GM23338 (cell line): ENCODE measurements around the gene ADAM10. TPM values are rescaled to one million over a fixed set of nuclear protein-coding genes. Genes with fewer than 3 reads are reported as not detected.

Experiments used
- ATAC-seq: fragments of 200-7000 bp; cut with Tn5 transposase; 3 replicates; pipeline ENCODE4 v1.9.1; 2020
- DNase-seq: peaks from one replicate; pipeline ENCODE4 v3.0.0-alpha.2; 2015; ENCODE audit warnings: low spot score
- H2AFZ ChIP-seq: fragments of 200-600 bp; sonication (generic); 2 replicates; pipeline ENCODE4 v1.8.0; 2016; ENCODE audit warnings: antibody characterized with exemption, mild to moderate bottlenecking, moderate library complexity
- H3F3A ChIP-seq: fragments of 200-600 bp; sonication (generic); replicated peaks from 2 replicates; pipeline ENCODE4 v1.8.0; 2017; ENCODE audit warnings: antibody characterized with exemption, mixed run types, low read depth
- H3K27ac ChIP-seq: fragments of 200-600 bp; sonication (generic); 2 replicates; pipeline ENCODE4 v1.6.1; 2016; ENCODE audit warnings: low read depth
- H3K27me3 ChIP-seq: fragments of 200-600 bp; sonication (generic); 2 replicates; pipeline ENCODE4 v1.8.0; 2016; ENCODE audit warnings: mild to moderate bottlenecking, mixed run types, moderate library complexity; ENCODE audit not compliant: insufficient read depth
- H3K36me3 ChIP-seq: fragments of 200-600 bp; sonication (generic); 2 replicates; pipeline ENCODE4 v1.8.0; 2016; ENCODE audit warnings: mild to moderate bottlenecking; ENCODE audit not compliant: insufficient read depth
- H3K4me1 ChIP-seq: fragments of 200-600 bp; sonication (generic); 2 replicates; pipeline ENCODE4 v1.8.0; 2016; ENCODE audit warnings: mild to moderate bottlenecking, moderate library complexity; ENCODE audit not compliant: insufficient read depth
- H3K4me2 ChIP-seq: fragments of 200-600 bp; sonication (generic); 2 replicates; pipeline ENCODE4 v1.7.1; 2017; ENCODE audit warnings: mixed run types
- H3K4me3 ChIP-seq: fragments of 200-600 bp; sonication (generic); 2 replicates; pipeline ENCODE4 v1.6.1; 2016; ENCODE audit warnings: mixed run types
- H3K79me2 ChIP-seq: fragments of 200-600 bp; sonication (generic); replicated peaks from 2 replicates; pipeline ENCODE4 v1.8.0; 2017; ENCODE audit warnings: mild to moderate bottlenecking; ENCODE audit not compliant: insufficient read depth
- H3K9me2 ChIP-seq: fragments of 200-600 bp; sonication (generic); 2 replicates; pipeline ENCODE4 v1.8.0; 2017; ENCODE audit not compliant: insufficient read depth
- H4K20me1 ChIP-seq: fragments of 200-600 bp; sonication (generic); replicated peaks from 2 replicates; pipeline ENCODE4 v1.8.0; 2017; ENCODE audit warnings: mild to moderate bottlenecking; ENCODE audit not compliant: insufficient read depth
- H3K27ac Mint-ChIP-seq: 2 replicates; pipeline ENCODE4 v1.8.0; 2020; ENCODE audit warnings: inconsistent platforms, mild to moderate bottlenecking, moderate library complexity, mixed read lengths
- H3K27me3 Mint-ChIP-seq: 3 replicates; pipeline ENCODE4 v1.8.0; 2022; ENCODE audit warnings: low read depth, mild to moderate bottlenecking, moderate library complexity, mixed read lengths, inconsistent platforms; ENCODE audit not compliant: insufficient read depth, poor library complexity
- H3K36me3 Mint-ChIP-seq: 3 replicates; pipeline ENCODE4 v1.8.0; 2021; ENCODE audit warnings: low read depth, mild to moderate bottlenecking, inconsistent platforms, moderate library complexity, mixed read lengths
- H3K4me1 Mint-ChIP-seq: 3 replicates; pipeline ENCODE4 v1.8.0; 2020; ENCODE audit warnings: mild to moderate bottlenecking, inconsistent platforms, mixed read lengths
- H3K4me3 Mint-ChIP-seq: 3 replicates; pipeline ENCODE4 v1.8.0; 2021; ENCODE audit warnings: moderate library complexity, mild to moderate bottlenecking, inconsistent platforms, mixed read lengths
- H3K9me3 Mint-ChIP-seq: 3 replicates; pipeline ENCODE4 v1.8.0; 2020; ENCODE audit warnings: moderate library complexity, mild to moderate bottlenecking, inconsistent platforms, mixed read lengths
- CREB1 ChIP-seq: fragments of 250-450 bp; sonication (Bioruptor Pico); IDR thresholded peaks from 2 replicates; pipeline ENCODE4 v1.5.0; 2020; ENCODE audit warnings: low read depth, mild to moderate bottlenecking, moderate library complexity
- CTCF ChIP-seq, 2 experiments: fragments of 200-600 bp in 1 of 2; sonication (generic) in 1 of 2; conservative IDR thresholded peaks; 2 replicates each; pipeline versions ENCODE4 v1.5.1 to v1.6.1; 2016 to 2017; ENCODE audit warnings: antibody characterized with exemption in 2 of 2, low read depth in 2 of 2, mild to moderate bottlenecking in 2 of 2, moderate library complexity in 1 of 2
- ETS1 ChIP-seq: IDR thresholded peaks from 2 replicates; pipeline ENCODE4 v1.6.1; 2016; ENCODE audit warnings: antibody characterized with exemption
- EZH2 ChIP-seq: fragments of 200-600 bp; sonication (generic); IDR thresholded peaks from one replicate; pipeline ENCODE4 v1.8.0; 2017; ENCODE audit warnings: antibody characterized with exemption, mild to moderate bottlenecking, low read depth; ENCODE audit not compliant: unreplicated experiment
- EZH2phosphoT487 ChIP-seq: fragments of 200-600 bp; sonication (generic); IDR thresholded peaks from one replicate; pipeline ENCODE4 v1.8.1; 2018; ENCODE audit warnings: antibody characterized with exemption; ENCODE audit not compliant: unreplicated experiment
- JUNB ChIP-seq: IDR thresholded peaks from one replicate; pipeline ENCODE4 v1.6.1; 2016; ENCODE audit warnings: antibody characterized with exemption; ENCODE audit not compliant: unreplicated experiment
- NANOG ChIP-seq: IDR thresholded peaks from 2 replicates; pipeline ENCODE4 v1.6.1; 2016; ENCODE audit warnings: antibody characterized with exemption, borderline replicate concordance
- POLR2AphosphoS5 ChIP-seq: IDR thresholded peaks from 2 replicates; pipeline ENCODE4 v1.6.1; 2016; ENCODE audit warnings: antibody characterized with exemption, low read depth
- REST ChIP-seq: IDR thresholded peaks from one replicate; pipeline ENCODE4 v1.6.1; 2018; ENCODE audit warnings: antibody characterized with exemption; ENCODE audit not compliant: unreplicated experiment
- STAT1 ChIP-seq: IDR thresholded peaks from one replicate; pipeline ENCODE4 v1.6.1; 2016; ENCODE audit warnings: antibody characterized with exemption; ENCODE audit not compliant: unreplicated experiment
- ZNF114 ChIP-seq: fragments of 250-450 bp; sonication (Bioruptor Pico); IDR thresholded peaks from 2 replicates; pipeline ENCODE4 v1.5.0; 2020; ENCODE audit warnings: mild to moderate bottlenecking, moderate library complexity
- ZNF331 ChIP-seq: fragments of 250-450 bp; sonication (Bioruptor Pico); IDR thresholded peaks from 2 replicates; pipeline ENCODE4 v1.5.0; 2020; ENCODE audit warnings: low read depth, mild to moderate bottlenecking, moderate library complexity
- ZNF462 ChIP-seq: fragments of 250-450 bp; sonication (Bioruptor Pico); IDR thresholded peaks from 2 replicates; pipeline ENCODE4 v1.5.0; 2020; ENCODE audit warnings: mild to moderate bottlenecking, moderate library complexity
- polyA plus RNA-seq: library from polyadenylated mRNA; unstranded; fragments of >200 nt; fragmentation: Nextera tagmentation; extraction: Ambion mirVana; gene quantifications from 2 replicates; pipeline ENCODE4 v1.2.1, GENCODE V29; 2016
- total RNA-seq: library from RNA; depleted of rRNA; stranded (reverse); fragments of >200 nt; shearing (Covaris generic); gene quantifications from 2 replicates; pipeline ENCODE4 v1.2.3, GENCODE V29; 2014

The ADAM10 gene
- total and polyA plus RNA-seq, 2 experiments from 2014 or later = 25.0 to 114 TPM

GRCh38 chr15:58564981-58565380, 184.5 kb downstream of the ADAM10 start:
- TF ChIP-seq STAT1 = no peak
- TF ChIP-seq CREB1 (CRISPR knock-in tag) = no peak
- TF ChIP-seq ETS1 = no peak
- no peak for TF ChIP-seq ZNF462 (CRISPR knock-in tag)
- no peak for TF ChIP-seq POLR2AphosphoS5
- TF ChIP-seq ZNF331 (CRISPR knock-in tag) = no peak
- TF ChIP-seq ZNF114 = no peak
- no peak for TF ChIP-seq REST
- no peak for TF ChIP-seq EZH2
- no peak for TF ChIP-seq JUNB
- no peak for TF ChIP-seq NANOG
- TF ChIP-seq CTCF (conservative IDR thresholded peaks at IDR 0.05; ENCODE audit: low read depth in 2 of 2) = no peak
- no peak for TF ChIP-seq EZH2phosphoT487

More at GRCh38 chr15:58564981-58565380, 184.5 kb downstream of the ADAM10 start:
- Histone ChIP-seq H3K27ac (no peak overlapping the region), H3K4me1 (peaks cover 5% of the 10 kb centered on the region; the same call in 1 of the 2 replicates), H2AFZ (peak overlapping the region; percentile 56; the same call in 1 of the 2 replicates), H3K9me2 (no peaks in the 10 kb centered on the region; the same call in 1 of the 2 replicates), H3F3A (no peaks in the 10 kb centered on the region), H3K36me3 (no peaks in the 10 kb centered on the region), H3K27me3 (no peaks in the 10 kb centered on the region), H4K20me1 (no peaks in the 10 kb centered on the region), H3K4me2 (no peak overlapping the region), H3K4me3 (no peak overlapping the region), H3K79me2 (no peaks in the 10 kb centered on the region)
- no peak for ATAC-seq
- no peaks in the 10 kb centered on the region for H3K9me3 Mint-ChIP-seq
- no peaks in the 10 kb centered on the region for H3K36me3 Mint-ChIP-seq
- no peak for DNase-seq
- H3K4me1 Mint-ChIP-seq = peaks cover 12% of the 10 kb centered on the region
- H3K4me3 Mint-ChIP-seq = no peak overlapping the region
- no peak overlapping the region for H3K27ac Mint-ChIP-seq
- peaks cover 3% of the 10 kb centered on the region for H3K27me3 Mint-ChIP-seq
